GM23248 (cell line): ENCODE measurements around the gene CDC37.

ENCODE experiments used
- EZH2 ChIP-seq: fragments of 200-600 bp; sonication (generic); IDR thresholded peaks from 2 replicates; pipeline ENCODE4 v1.6.1; 2018; ENCODE audit warnings: antibody characterized with exemption, mild to moderate bottlenecking; ENCODE audit not compliant: insufficient read depth, poor library complexity, severe bottlenecking
- EZH2phosphoT487 ChIP-seq: fragments of 200-600 bp; sonication (generic); IDR thresholded peaks from 2 replicates; pipeline ENCODE4 v1.6.1; 2018; ENCODE audit warnings: antibody characterized with exemption, moderate library complexity, mild to moderate bottlenecking, low read depth; ENCODE audit not compliant: insufficient read depth

DNA sequence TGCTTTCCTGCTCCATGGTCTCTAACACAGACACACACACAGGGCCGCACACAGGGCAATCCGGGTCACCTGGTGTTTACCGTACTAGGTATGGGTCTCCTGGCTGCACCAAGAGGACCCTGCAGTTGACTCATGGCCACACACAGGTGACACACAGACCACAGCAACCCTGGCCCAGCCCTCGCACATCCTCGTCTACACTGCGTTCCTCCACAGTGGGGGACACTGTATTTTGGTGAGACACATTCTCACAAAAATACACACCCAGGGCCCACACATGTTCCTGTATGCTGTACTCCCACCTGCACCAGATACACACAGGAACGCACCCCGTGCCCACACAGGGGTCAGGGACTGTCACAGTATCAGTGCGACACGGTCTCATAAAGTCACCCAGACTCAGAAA is 29.8 kb upstream of the CDC37 start:
- TF ChIP-seq EZH2 (no peak), EZH2phosphoT487 (no peak)
